HepG2 (cell line): Measurements from ENCODE around the gene TTC17.

ENCODE experiments used
- PHB2 ChIP-seq: fragments of 450-650 bp; IDR thresholded peaks from 2 replicates; pipeline ENCODE4 v1.6.1; 2018; ENCODE audit not compliant: partially characterized antibody
- ZFYVE20 ChIP-seq: sonication (generic); formaldehyde crosslinking; IDR thresholded peaks from 2 replicates; pipeline ENCODE4 v1.8.0; 2023; ENCODE audit warnings: low read depth, mild to moderate bottlenecking, moderate library complexity, missing genetic modification reagents, borderline replicate concordance
- ZNF18 ChIP-seq: sonication (generic); formaldehyde crosslinking; IDR thresholded peaks from 2 replicates; pipeline ENCODE4 v1.8.0; 2022; ENCODE audit warnings: mild to moderate bottlenecking, missing genetic modification reagents; ENCODE audit not compliant: insufficient replicate concordance
- ZNF260 ChIP-seq: sonication (generic); formaldehyde crosslinking; IDR thresholded peaks from 2 replicates; pipeline ENCODE4 v1.4.0; 2020; ENCODE audit warnings: missing genetic modification reagents, low read depth, mild to moderate bottlenecking, borderline replicate concordance

- TF ChIP-seq ZNF260 (no peak), ZNF18 (CRISPR knock-in tag) (no peak), ZFYVE20 (CRISPR knock-in tag) (no peak), PHB2 (no peak)
Measured at GRCh38 chr11:43492701-43493100, 134.0 kb downstream of the TTC17 start.
